Stimulated activated CD4-positive, alpha-beta T cell treated with anti-CD3 and anti-CD28 coated beads, Interleukin-4, amount 100 ng/mL, for 4 hours (primary cell): ENCODE results near the gene S100A1.
"Not testable (repeated sequence)": the region's sequence is repeated elsewhere in the genome, so short reads cannot be mapped to it uniquely, and the experiment has no call there.

ENCODE experiments used
- DNase-seq, 2 experiments: peaks; one replicate each; pipeline ENCODE4 v3.0.0-alpha.2; 2020

Gene S100A1

DNA sequence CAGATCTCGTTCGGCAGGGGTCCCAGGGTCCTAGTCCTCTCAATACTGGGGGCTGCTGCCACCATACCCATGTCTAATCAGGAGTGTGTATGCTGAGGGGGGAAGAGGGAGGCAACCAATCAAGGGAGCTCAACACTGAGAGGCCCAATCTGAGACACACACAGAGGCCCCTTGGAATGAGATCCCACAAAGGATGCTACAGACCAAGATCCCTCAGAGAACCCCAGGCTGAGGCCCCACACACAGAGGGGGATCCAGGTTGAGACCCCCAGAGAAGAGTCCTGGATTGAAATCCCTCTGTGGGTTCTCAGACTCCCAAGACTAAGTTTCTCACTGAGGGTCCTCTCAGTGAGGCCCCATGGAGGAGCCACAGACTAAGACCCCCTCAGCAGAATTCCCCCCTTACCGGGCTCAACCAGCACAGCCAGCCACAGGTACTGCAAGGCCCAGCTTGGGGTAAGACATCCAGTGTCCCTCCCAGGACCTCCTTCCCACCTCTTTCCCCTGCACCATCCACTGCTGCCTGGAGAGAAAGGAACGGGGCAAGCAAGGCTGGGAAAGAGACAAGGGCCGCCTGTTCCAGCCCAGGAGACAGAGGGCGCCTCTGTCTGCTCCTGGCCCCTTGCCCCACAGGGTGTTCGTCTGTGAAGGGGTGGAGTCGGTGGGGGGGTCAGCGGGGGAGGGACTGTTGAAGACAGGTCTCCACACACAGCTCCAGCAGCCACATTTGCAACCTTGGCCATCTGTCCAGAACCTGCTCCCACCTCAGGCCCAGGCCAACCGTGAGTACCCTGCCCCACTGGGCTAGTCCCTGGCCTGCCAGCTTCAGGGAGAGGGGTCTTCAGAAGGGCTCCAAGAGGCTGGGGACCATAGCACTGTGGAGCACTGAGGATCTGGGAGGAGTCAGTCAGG lies at the start of gene S100A1:
TSS of gene S100A1 (plus strand) at position 720 of the 912 bp plus-strand sequence. CDS start 2,088 bp downstream, outside the sequence.
- DNase-seq, result no peak

GRCh38 chr1:153578490-153578889 lies 49.7 kb upstream of the S100A1 start:
- no peak for DNase-seq

DNA sequence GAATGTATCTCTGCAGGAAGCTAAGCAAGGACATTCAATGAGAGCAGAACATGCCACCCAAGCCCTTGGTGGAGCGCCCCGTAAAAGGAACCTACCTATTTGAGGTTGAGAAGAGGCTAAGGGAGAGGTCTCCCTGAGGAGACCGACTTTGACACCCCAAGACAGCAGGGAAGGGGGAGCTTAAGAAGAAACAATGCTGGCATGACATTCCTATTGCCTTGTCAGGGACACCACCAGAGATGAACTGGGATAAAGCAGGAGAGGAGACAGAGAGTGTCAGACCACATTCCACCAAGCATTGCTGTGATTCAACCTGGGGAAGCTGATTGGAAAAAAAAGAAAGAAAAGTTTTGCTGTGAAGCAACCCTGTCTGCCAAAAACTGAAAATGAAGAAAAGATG lies 49.3 kb upstream of the S100A1 start:
- DNase-seq, result no peak

DNA sequence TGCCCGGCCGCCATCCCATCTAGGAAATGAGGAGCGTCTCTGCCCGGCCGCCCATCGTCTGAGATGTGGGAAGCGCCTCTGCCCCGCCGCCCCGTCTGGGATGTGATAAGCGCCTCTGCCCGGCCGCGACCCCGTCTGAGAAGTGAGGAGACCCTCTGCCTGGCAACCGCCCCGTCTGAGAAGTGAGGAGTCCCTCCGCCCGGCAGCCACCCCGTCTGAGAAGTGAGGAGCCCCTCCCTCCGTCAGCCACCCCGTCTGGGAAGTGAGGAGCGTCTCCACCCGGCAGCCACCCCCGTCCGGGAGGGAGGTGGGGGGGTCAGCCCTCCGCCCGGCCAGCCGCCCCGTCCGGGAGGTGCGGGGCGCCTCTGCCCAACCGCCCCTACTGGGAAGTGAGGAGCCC lies 45.4 kb upstream of the S100A1 start:
- DNase-seq, result not testable (repeated sequence)

- DNase-seq, result not testable (repeated sequence)
Observed at GRCh38 chr1:153583514-153583913, 44.7 kb upstream of the S100A1 start.

DNA sequence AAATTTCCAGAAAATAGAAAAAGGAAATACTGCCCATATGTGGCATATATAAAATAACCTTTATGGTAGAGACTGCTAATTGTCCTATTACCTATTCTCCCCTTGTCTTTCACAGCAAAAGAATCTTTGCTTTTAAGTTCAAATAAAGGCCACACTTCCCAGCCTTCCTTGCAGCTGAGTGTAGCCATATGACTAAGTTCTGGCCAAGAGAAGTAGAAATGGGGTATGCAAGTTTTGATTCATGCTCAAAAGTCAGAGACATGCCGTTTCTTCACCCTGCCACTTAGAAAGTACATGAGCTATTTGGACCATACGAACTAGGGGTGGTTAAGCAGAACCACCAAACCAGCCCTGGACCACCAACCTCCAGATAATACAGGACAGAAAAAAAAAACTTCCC lies 44.3 kb upstream of the S100A1 start:
- no peak for DNase-seq

GRCh38 chr1:153585006-153585405 lies 43.2 kb upstream of the S100A1 start:
- DNase-seq, result no peak

DNA sequence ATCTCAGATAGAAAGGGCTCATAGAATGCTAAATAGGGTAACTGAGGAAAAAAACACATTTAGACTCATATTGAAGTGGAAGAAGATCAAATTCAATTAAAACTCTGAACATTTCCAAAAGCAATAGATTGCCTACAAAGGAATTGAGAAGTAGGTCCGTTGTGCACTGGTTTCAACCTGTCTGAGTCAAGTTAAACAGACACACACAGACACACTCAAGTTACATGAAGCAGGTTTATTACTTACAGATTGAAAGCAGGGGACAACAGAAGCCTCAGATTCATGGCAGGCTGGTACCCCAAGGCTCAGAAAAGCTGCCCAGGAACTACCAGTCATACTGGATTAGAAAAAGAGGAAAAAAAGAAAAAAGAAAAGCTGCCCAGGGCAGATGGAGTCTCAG lies 41.9 kb upstream of the S100A1 start:
- no peak for DNase-seq

- DNase-seq, result no peak
Observed at GRCh38 chr1:153587314-153587713, 40.9 kb upstream of the S100A1 start.

- not testable (repeated sequence) for DNase-seq
Observed at GRCh38 chr1:153588033-153588432, 40.2 kb upstream of the S100A1 start.

- no peak for DNase-seq
Observed at GRCh38 chr1:153588482-153588881, 39.8 kb upstream of the S100A1 start.

DNA sequence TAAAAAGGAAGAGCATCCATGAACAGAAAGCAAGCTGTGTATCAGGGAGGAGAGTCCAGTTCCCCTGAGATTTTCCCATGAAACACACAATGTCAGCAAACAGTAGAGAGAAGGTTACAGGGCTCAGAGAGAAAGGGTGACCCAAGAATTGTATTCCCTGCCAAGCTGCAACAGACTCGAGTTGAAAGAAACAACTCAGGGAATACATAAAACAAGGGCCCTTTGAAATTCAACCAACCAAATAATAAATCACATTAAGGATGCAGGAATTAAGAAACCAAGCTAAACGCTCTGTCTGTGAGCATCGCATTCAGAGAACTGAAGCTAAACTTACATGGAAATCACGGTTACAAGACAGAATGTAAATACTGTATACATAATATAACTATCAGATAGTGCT lies 35.5 kb upstream of the S100A1 start:
- DNase-seq, result no peak

DNA sequence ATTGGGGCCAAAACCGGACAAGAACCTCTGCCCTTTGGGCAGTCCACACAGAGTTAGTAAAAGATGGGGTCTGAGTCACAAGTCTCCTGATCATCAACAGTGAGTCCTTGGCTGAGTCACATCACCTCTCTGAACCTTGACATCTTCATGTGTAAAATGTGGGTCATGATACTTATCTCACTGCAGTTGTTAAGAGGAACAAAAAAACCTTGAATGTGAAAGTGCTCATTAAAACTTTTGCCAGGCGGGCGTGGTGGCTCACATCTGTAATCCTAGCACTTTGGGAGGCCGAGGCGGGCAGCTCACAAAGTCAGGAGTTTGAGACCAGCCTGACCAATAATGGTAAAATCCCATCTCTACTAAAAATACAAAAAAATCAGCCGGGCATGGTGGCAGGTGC lies 31.0 kb upstream of the S100A1 start:
- DNase-seq, result no peak

- DNase-seq, result no peak
Observed at GRCh38 chr1:153598309-153599172, 29.7 kb upstream of the S100A1 start.

- no peak for DNase-seq
Observed at GRCh38 chr1:153599847-153600246, 28.4 kb upstream of the S100A1 start.

- no peak for DNase-seq
Observed at GRCh38 chr1:153602749-153603148, 25.5 kb upstream of the S100A1 start.

- no peak for DNase-seq
Observed at GRCh38 chr1:153606194-153606593, 22.0 kb upstream of the S100A1 start.

DNA sequence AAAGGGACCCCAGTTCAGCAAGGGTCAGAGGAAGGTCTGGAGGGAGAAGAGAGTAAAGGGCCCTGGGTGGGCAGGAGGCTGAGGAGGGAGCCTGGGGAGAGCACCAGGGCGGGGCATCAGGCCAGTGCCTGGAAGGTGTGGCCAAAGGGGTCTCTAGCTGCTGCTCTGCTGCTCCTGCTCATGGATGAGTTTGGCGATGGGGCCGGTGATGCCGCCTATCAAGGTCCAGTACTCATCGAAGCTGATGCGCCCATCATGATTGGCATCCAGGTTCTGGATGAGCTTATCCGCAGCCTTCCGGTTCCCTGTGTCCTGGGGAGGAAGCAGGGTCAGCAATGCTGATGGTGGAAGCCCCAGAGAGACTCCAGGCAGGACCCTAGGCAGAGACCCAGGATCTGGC lies 20.9 kb upstream of the S100A1 start:
- no peak for DNase-seq

DNA sequence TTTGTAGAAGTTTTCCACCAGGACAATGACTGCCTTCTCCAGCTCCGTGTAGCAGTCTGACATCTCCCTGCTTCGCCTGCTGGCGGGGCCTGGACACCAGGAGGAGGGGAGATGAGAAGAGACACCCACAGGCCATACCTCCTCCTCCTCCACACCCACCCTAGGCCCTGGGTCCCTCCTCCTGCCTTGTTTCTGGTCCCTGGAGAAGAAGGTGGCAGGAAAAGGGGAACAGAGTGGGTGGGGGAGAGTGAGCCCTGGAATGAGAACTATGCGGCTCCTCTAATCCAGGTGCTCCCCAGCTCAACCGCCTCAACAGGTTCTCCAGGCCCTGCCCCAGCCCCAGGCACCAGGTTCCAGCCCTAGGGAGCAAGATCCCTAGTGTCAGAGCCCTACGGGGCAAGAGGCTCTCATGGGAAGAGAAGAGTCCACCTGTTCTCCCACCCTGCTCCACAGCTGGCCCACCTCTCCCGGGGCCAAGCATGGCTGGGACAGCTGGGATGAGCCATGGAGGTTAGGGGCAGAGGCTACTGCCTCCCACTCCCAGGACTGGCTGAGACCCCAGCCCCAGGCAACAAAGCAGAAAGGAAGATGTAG lies 20.0 kb upstream of the S100A1 start:
- DNase-seq, result no peak

- no peak for DNase-seq
Observed at GRCh38 chr1:153608742-153609584, 19.3 kb upstream of the S100A1 start.

DNA sequence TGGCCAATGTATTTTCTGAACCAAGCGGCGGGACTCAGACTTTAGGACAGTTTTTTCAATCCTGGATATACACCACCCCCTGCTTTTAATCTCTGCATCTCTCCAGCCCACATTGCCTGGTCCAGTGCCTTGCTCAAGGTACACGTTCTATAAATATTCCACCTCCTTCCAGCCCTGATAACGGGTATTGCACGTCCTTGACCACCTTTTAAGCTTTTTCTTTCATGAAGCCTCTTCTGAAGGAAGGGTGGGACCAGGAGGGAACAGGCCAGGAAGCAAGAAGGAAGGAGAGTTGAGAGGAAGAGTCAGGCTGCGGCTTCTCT lies 18.7 kb upstream of the S100A1 start:
- DNase-seq, result no peak

GRCh38 chr1:153610334-153610733 lies 17.9 kb upstream of the S100A1 start:
- DNase-seq, result no peak
